HG03432 (cell line): ENCODE data around the gene MSANTD3.
"Not testable (repeated sequence)": the region's sequence is repeated elsewhere in the genome, so short reads cannot be mapped to it uniquely, and the experiment has no call there.

Source experiments
- ATAC-seq: cut with Tn5 transposase; IDR thresholded peaks from one replicate; pipeline ENCODE4 v1.9.1; 2021; ENCODE audit warnings: mild to moderate bottlenecking, moderate library complexity; ENCODE audit not compliant: unreplicated experiment

The MSANTD3 gene

GRCh38 chr9:100428871-100429654 lies 2.1 kb downstream of the MSANTD3 start:
- ATAC-seq, result no peak

GRCh38 chr9:100430286-100430940 lies 3.5 kb downstream of the MSANTD3 start:
- no peak for ATAC-seq

GRCh38 chr9:100431886-100432285 lies 4.9 kb downstream of the MSANTD3 start:
- no peak for ATAC-seq

GRCh38 chr9:100432736-100433135 lies 5.8 kb downstream of the MSANTD3 start:
- ATAC-seq, result no peak

GRCh38 chr9:100436571-100436970 lies 9.6 kb downstream of the MSANTD3 start:
- ATAC-seq, result no peak

- peak; percentile 76 for ATAC-seq
Measured at GRCh38 chr9:100437860-100438805, 11.2 kb downstream of the MSANTD3 start.

GRCh38 chr9:100440071-100440470 lies 13.1 kb downstream of the MSANTD3 start:
- ATAC-seq, result no peak

GRCh38 chr9:100440487-100440886 lies 13.5 kb downstream of the MSANTD3 start:
- not testable (repeated sequence) for ATAC-seq

GRCh38 chr9:100441911-100442361 lies 15.0 kb downstream of the MSANTD3 start:
- ATAC-seq, result no peak

GRCh38 chr9:100443781-100444768 lies 17.1 kb downstream of the MSANTD3 start:
- no peak for ATAC-seq

- ATAC-seq, result no peak
Measured at GRCh38 chr9:100445161-100445902, 18.4 kb downstream of the MSANTD3 start.

- no peak for ATAC-seq
Measured at GRCh38 chr9:100445903-100446549, 19.1 kb downstream of the MSANTD3 start.

GRCh38 chr9:100447041-100447440 lies 20.1 kb downstream of the MSANTD3 start:
- ATAC-seq, result no peak

GRCh38 chr9:100448266-100448665 lies 21.3 kb downstream of the MSANTD3 start:
- ATAC-seq, result no peak

GRCh38 chr9:100449420-100449819 lies 22.5 kb downstream of the MSANTD3 start:
- ATAC-seq, result peak; percentile 77

- ATAC-seq, result no peak
Measured at GRCh38 chr9:100452894-100453293, 26.0 kb downstream of the MSANTD3 start.

GRCh38 chr9:100455470-100455869 lies 28.5 kb downstream of the MSANTD3 start:
- ATAC-seq, result no peak

GRCh38 chr9:100457517-100457916 lies 30.6 kb downstream of the MSANTD3 start:
- ATAC-seq, result no peak

- ATAC-seq, result no peak
Measured at GRCh38 chr9:100459963-100460362, 33.0 kb downstream of the MSANTD3 start.
